Measurements from ENCODE around the gene KCNT1.

- TF ChIP-seq, protein P1, sequence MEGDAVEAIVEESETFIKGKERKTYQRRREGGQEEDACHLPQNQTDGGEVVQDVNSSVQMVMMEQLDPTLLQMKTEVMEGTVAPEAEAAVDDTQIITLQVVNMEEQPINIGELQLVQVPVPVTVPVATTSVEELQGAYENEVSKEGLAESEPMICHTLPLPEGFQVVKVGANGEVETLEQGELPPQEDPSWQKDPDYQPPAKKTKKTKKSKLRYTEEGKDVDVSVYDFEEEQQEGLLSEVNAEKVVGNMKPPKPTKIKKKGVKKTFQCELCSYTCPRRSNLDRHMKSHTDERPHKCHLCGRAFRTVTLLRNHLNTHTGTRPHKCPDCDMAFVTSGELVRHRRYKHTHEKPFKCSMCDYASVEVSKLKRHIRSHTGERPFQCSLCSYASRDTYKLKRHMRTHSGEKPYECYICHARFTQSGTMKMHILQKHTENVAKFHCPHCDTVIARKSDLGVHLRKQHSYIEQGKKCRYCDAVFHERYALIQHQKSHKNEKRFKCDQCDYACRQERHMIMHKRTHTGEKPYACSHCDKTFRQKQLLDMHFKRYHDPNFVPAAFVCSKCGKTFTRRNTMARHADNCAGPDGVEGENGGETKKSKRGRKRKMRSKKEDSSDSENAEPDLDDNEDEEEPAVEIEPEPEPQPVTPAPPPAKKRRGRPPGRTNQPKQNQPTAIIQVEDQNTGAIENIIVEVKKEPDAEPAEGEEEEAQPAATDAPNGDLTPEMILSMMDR (IDR thresholded peaks at IDR 0.05; ENCODE audit: low read depth, low read length) = no peak
- no peak for TF ChIP-seq POLR2A (IDR thresholded peaks at IDR 0.05; ENCODE audit: extremely low read depth, insufficient read length)
- TF ChIP-seq MYC (IDR thresholded peaks at IDR 0.05; ENCODE audit: low read depth, low read length) = no peak
These were observed 24.3 kb upstream of the KCNT1 start for GRCh38 chr9:135677641-135678168.
